ENCODE data around the gene ZFAND2A. TPM values are rescaled to one million over a fixed set of nuclear protein-coding genes. Genes with fewer than 3 reads are reported as not detected.
A peak's percentile ranks its signal among the peaks of the same experiment; 100 is the strongest.

The ZFAND2A gene
- total and polyA plus RNA-seq, 2 of the 8 experiments (the other 6 are each of a cell fraction or from before 2014, with no cell fraction given) = 16.6 to 20.3 TPM

GRCh38 chr7:1114505-1114904 lies 45.5 kb downstream of the ZFAND2A start:
- CTCF ChIA-PET (ENCODE audit: partially characterized antibody) = interaction anchor here (1.3 to 2.4 kb wide), 7 partner anchors 9 to 120 kb away, joined by 3 to 14 read pairs (median 4); partner anchors contain the start of gene GPER1
- no peak for FAIRE-seq
- WGBS, 2 experiments (ENCODE audit: extremely low coverage in 1 of 2, insufficient coverage in 1 of 2, insufficient read length in 1 of 2, insufficient replicate concordance in 2 of 2, low coverage in 1 of 2, low lambda C conversion rate in 2 of 2, missing lambda C conversion rate in 1 of 2) = 88% methylated on average over 16 of the region's 19 CpGs; no CpG with 5 or more reads in 1 of the 2 experiments

More at GRCh38 chr7:1114505-1114904, 45.5 kb downstream of the ZFAND2A start:
- H2BK5ac ChIP-seq (ENCODE audit: low read depth, low read length) = no peak overlapping the region
- peaks cover 0 to 23% of the 10 kb centered on the region in 2 experiments; a peak in 1 of 4 replicates for H3K79me2 ChIP-seq (ENCODE audit: control insufficient read depth in 1 of 2, insufficient read depth in 2 of 2, low read length in 2 of 2)
- no peaks in the 10 kb centered on the region for H3K23me2 ChIP-seq (ENCODE audit: low read depth, low read length)
- no peaks in the 10 kb centered on the region for H3K27me3 ChIP-seq (replicated peaks in 1 of 4; ENCODE audit: control insufficient read depth in 3 of 4, extremely low read depth in 1 of 4, insufficient read depth in 3 of 4, low read length in 3 of 4)
- peaks cover 0 to 6% of the 10 kb centered on the region in 2 experiments for H4K20me1 ChIP-seq (replicated peaks in 1 of 2; ENCODE audit: control insufficient read depth in 1 of 2, insufficient read depth in 2 of 2, low read length in 2 of 2)
- H3K4me1 ChIP-seq (replicated peaks in 1 of 4; ENCODE audit: control insufficient read depth in 3 of 4, insufficient read depth in 4 of 4, low read length in 3 of 4) = no peaks in the 10 kb centered on the region
- TF ChIP-seq RAD21 (IDR thresholded peaks at IDR 0.05 in 1 of 2, conservative IDR thresholded peaks at IDR 0.05 in 1 of 2; ENCODE audit: low read depth in 2 of 2, low read length in 2 of 2) = peak; percentile 6 to 33; a peak in 2 of 4 replicates
- TF ChIP-seq SIN3A (conservative IDR thresholded peaks at IDR 0.05 in 1 of 2, IDR thresholded peaks at IDR 0.05 in 1 of 2; ENCODE audit: low read depth in 1 of 2, low read length in 2 of 2) = no peak
- no peaks in the 10 kb centered on the region; a peak in 1 of 4 replicates for H3K9me3 ChIP-seq (ENCODE audit: insufficient read depth in 2 of 2, low read depth in 1 of 2, low read length in 1 of 2)
- H2AK5ac ChIP-seq (ENCODE audit: low read depth, low read length) = no peak overlapping the region
- no peak for DNase-seq (ENCODE audit: low read depth in 1 of 2, low spot score in 2 of 2)
- H2BK120ac ChIP-seq (replicated peaks; ENCODE audit: low read depth, low read length) = no peak overlapping the region
- no peak overlapping the region for H3K14ac ChIP-seq (ENCODE audit: insufficient read length)
- no peak overlapping the region for H3K27ac ChIP-seq (ENCODE audit: low read depth, low read length)
- POLR2A ChIA-PET (ENCODE audit: partially characterized antibody) = interaction anchor here (1.4 kb wide), 1 partner anchor 24 kb away, joined by 3 read pairs; a partner anchor contains a TSS
- no peak overlapping the region for H4K5ac ChIP-seq (ENCODE audit: insufficient read length, low read depth, low read length)
- no peak overlapping the region for H3K56ac ChIP-seq (replicated peaks; ENCODE audit: insufficient read length, low read depth, low read length)
- no peak overlapping the region for H3K4me2 ChIP-seq (ENCODE audit: insufficient read depth in 1 of 2, low read depth in 2 of 2, low read length in 2 of 2)
- H2AFZ ChIP-seq (ENCODE audit: low read length) = no peak overlapping the region
- no peak overlapping the region for H3K4ac ChIP-seq (replicated peaks; ENCODE audit: insufficient read length, low read depth, low read length)
- H3K18ac ChIP-seq (ENCODE audit: extremely low read depth, low read length) = no peak overlapping the region
- H2BK15ac ChIP-seq (ENCODE audit: low read length) = no peak overlapping the region
- H3K23ac ChIP-seq (ENCODE audit: insufficient read length) = no peak overlapping the region
- H3K79me1 ChIP-seq (ENCODE audit: low read depth, low read length) = peaks cover 13% of the 10 kb centered on the region
- no peak overlapping the region for H2BK20ac ChIP-seq (ENCODE audit: low read length)
- no peak overlapping the region for H3K9ac ChIP-seq (replicated peaks in 1 of 4; ENCODE audit: extremely low read depth in 1 of 4, low read depth in 3 of 4, low read length in 3 of 4)
- no peak overlapping the region for H4K91ac ChIP-seq (replicated peaks; ENCODE audit: insufficient read length, low read length)
- no peak overlapping the region for H3K4me3 ChIP-seq (ENCODE audit: extremely low read depth in 1 of 4, insufficient read depth in 2 of 4, low read depth in 3 of 4, low read length in 4 of 4)
- no peak overlapping the region for H2BK12ac ChIP-seq (ENCODE audit: low read depth, low read length)
- peak overlapping the region; percentile 51; the same call in 1 of the 2 replicates for H4K8ac ChIP-seq (ENCODE audit: extremely low read depth, insufficient read depth, low read length)
- H3K36me3 ChIP-seq (ENCODE audit: control insufficient read depth in 2 of 4, insufficient read depth in 4 of 4, low read length in 3 of 4) = no peaks in the 10 kb centered on the region
